GM12892 (cell line): ENCODE measurements around the gene ABCB11.

Experiments
- DNase-seq: peaks from one replicate; pipeline ENCODE4 v3.0.0; 2011; ENCODE audit not compliant: insufficient read length
- FAIRE-seq: peaks from 2 replicates; lab custom pipeline; 2011; peaks lifted over from hg19 to GRCh38; lab: Jason Lieb, UNC
- POLR2A ChIP-seq: IDR thresholded peaks from 2 replicates; pipeline ENCODE4 v1.6.1; 2011; ENCODE audit warnings: low read depth, low read length, control low read depth
- POLR2AphosphoS5 ChIP-seq: IDR thresholded peaks from 2 replicates; pipeline ENCODE4 v1.6.1; 2011; ENCODE audit warnings: low read depth, low read length, control low read depth
- TAF1 ChIP-seq: IDR thresholded peaks from 2 replicates; pipeline ENCODE4 v1.6.1; 2011; ENCODE audit warnings: low read depth, mild to moderate bottlenecking, control low read depth, low read length, borderline replicate concordance

The ABCB11 gene

GRCh38 chr2:168986398-168986943 is 44.7 kb downstream of the ABCB11 start:
- no peak for FAIRE-seq
- TF ChIP-seq POLR2A: no peak
- TF ChIP-seq TAF1: no peak
- no peak for TF ChIP-seq POLR2AphosphoS5
- DNase-seq: no peak

GRCh38 chr2:168981651-168982050 is 49.5 kb downstream of the ABCB11 start:
- TF ChIP-seq POLR2AphosphoS5: no peak
- TF ChIP-seq TAF1: no peak
- no peak for TF ChIP-seq POLR2A
- no peak for FAIRE-seq

GRCh38 chr2:168978461-168978861 is 52.7 kb downstream of the ABCB11 start:
- DNase-seq: no peak
- no peak for TF ChIP-seq POLR2A
- no peak for TF ChIP-seq POLR2AphosphoS5
- TF ChIP-seq TAF1: no peak
- FAIRE-seq: no peak

More at GRCh38 chr2:168981651-168982050, 49.5 kb downstream of the ABCB11 start:
- no peak for DNase-seq

GRCh38 chr2:168977608-168978007 is 53.5 kb downstream of the ABCB11 start:
- no peak for DNase-seq
- no peak for FAIRE-seq
- no peak for TF ChIP-seq POLR2A
- no peak for TF ChIP-seq TAF1
- no peak for TF ChIP-seq POLR2AphosphoS5

GRCh38 chr2:168976034-168976654 is 55.0 kb downstream of the ABCB11 start:
- FAIRE-seq: peak; percentile 50
- no peak for DNase-seq
- no peak for TF ChIP-seq POLR2AphosphoS5
- TF ChIP-seq TAF1: no peak
- TF ChIP-seq POLR2A: no peak

GRCh38 chr2:168974428-168974827 is 56.7 kb downstream of the ABCB11 start:
- TF ChIP-seq POLR2A (no peak), TAF1 (no peak), POLR2AphosphoS5 (no peak)
- DNase-seq (no peak), FAIRE-seq (no peak)

GRCh38 chr2:168971261-168971660 is 59.9 kb downstream of the ABCB11 start:
- DNase-seq (no peak), FAIRE-seq (no peak)
- TF ChIP-seq POLR2AphosphoS5 (no peak), POLR2A (no peak), TAF1 (no peak)

- TF ChIP-seq POLR2AphosphoS5 (no peak), TAF1 (no peak), POLR2A (no peak)
- no peak for DNase-seq
- no peak for FAIRE-seq
These were observed 60.4 kb downstream of the ABCB11 start for GRCh38 chr2:168970711-168971233.

GRCh38 chr2:168969865-168970264 is 61.3 kb downstream of the ABCB11 start:
- TF ChIP-seq POLR2A (no peak), TAF1 (no peak), POLR2AphosphoS5 (no peak)
- DNase-seq (no peak), FAIRE-seq (no peak)

- FAIRE-seq (no peak), DNase-seq (no peak)
These were observed 62.8 kb downstream of the ABCB11 start for GRCh38 chr2:168968342-168968741.

GRCh38 chr2:168964251-168964807 is 66.8 kb downstream of the ABCB11 start:
- no peak for DNase-seq
- TF ChIP-seq POLR2AphosphoS5 (no peak), TAF1 (no peak), POLR2A (no peak)
- FAIRE-seq: no peak

More at GRCh38 chr2:168968342-168968741, 62.8 kb downstream of the ABCB11 start:
- TF ChIP-seq TAF1 (no peak), POLR2A (no peak), POLR2AphosphoS5 (no peak)

GRCh38 chr2:168962636-168963035 is 68.5 kb downstream of the ABCB11 start:
- no peak for DNase-seq
- no peak for FAIRE-seq
- no peak for TF ChIP-seq POLR2A
- TF ChIP-seq POLR2AphosphoS5: no peak
- TF ChIP-seq TAF1: no peak
